Natural killer cell (primary cell): ENCODE results near the gene LRP5. TPM values are rescaled to one million over a fixed set of nuclear protein-coding genes. Genes with fewer than 3 reads are reported as not detected.

Experiments
- ATAC-seq, 3 donors: fragments of 150-1000 bp in 2 of 3; fragments of 200-7000 bp in 1 of 3; cut with Tn5 transposase; 1 replicate in 1 of 3; 2 replicates in 2 of 3; pipeline ENCODE4 v1.10.0; 2021; ENCODE audit warnings: mild to moderate bottlenecking in 2 of 3, moderate library complexity in 2 of 3
- DNase-seq, 2 donors: peaks; one replicate each; pipeline versions ENCODE4 v3.0.0 to v3.0.0-alpha.2; 2013 to 2021; ENCODE audit warnings: mixed read lengths in 1 of 2
- H3K27ac ChIP-seq: one replicate; pipeline ENCODE4 v1.5.1; 2013; ENCODE audit warnings: mild to moderate bottlenecking, low read length
- H3K27me3 ChIP-seq: one replicate; pipeline ENCODE4 v1.6.1; 2013; ENCODE audit warnings: low read length; ENCODE audit not compliant: control insufficient read depth, insufficient read depth
- H3K36me3 ChIP-seq: one replicate; pipeline ENCODE4 v1.6.1; 2013; ENCODE audit warnings: low read length; ENCODE audit not compliant: control insufficient read depth, insufficient read depth
- H3K4me1 ChIP-seq: one replicate; pipeline ENCODE4 v1.6.1; 2013; ENCODE audit warnings: low read length; ENCODE audit not compliant: control insufficient read depth, insufficient read depth
- H3K4me3 ChIP-seq: one replicate; pipeline ENCODE4 v1.5.1; 2013; ENCODE audit warnings: low read length
- H3K9me3 ChIP-seq: one replicate; pipeline ENCODE4 v1.6.1; 2013; ENCODE audit warnings: low read length; ENCODE audit not compliant: control insufficient read depth, insufficient read depth
- H3K27ac Mint-ChIP-seq, 2 donors: one replicate each; pipeline ENCODE4 v1.8.0; 2022; ENCODE audit warnings: mild to moderate bottlenecking in 2 of 2, mixed read lengths in 2 of 2, moderate library complexity in 1 of 2
- H3K27me3 Mint-ChIP-seq, 2 donors: one replicate each; pipeline ENCODE4 v1.8.0; 2022; ENCODE audit warnings: low read depth in 2 of 2, mixed read lengths in 2 of 2
- H3K36me3 Mint-ChIP-seq: one replicate; pipeline ENCODE4 v1.8.0; 2022; ENCODE audit warnings: mixed read lengths
- H3K4me1 Mint-ChIP-seq, 2 donors: one replicate each; pipeline ENCODE4 v1.8.0; 2022; ENCODE audit warnings: mixed read lengths in 2 of 2
- H3K4me3 Mint-ChIP-seq: one replicate; pipeline ENCODE4 v1.8.0; 2022; ENCODE audit warnings: mild to moderate bottlenecking, moderate library complexity, mixed read lengths
- H3K9me3 Mint-ChIP-seq, 2 donors: one replicate each; pipeline ENCODE4 v1.8.0; 2022; ENCODE audit warnings: mixed read lengths in 2 of 2
- WGBS: methylation state at CpG from one replicate; pipeline ENCODE4 v1.1.7; 2013; ENCODE audit warnings: missing lambda C conversion rate; ENCODE audit not compliant: insufficient coverage; 5-methylcytosine and 5-hydroxymethylcytosine counted together
- intact Hi-C: fragments of 100-400 bp; cut with micrococcal nuclease; formaldehyde crosslinking; loops from one replicate; pipeline ENCODE4 v1.14.2; 2022
- total RNA-seq, 4 donors: library from RNA; stranded (reverse); fragments of 120-200 nt in 1 of 4; gene quantifications; one replicate each; pipeline versions ENCODE4 v1.2.3 to v1.2.4, GENCODE V29; 2013 to 2022
- TF ChIP-seq, protein P1 (sequence below): fragments of 200-600 bp; IDR thresholded peaks from one replicate; pipeline ENCODE4 v1.8.0; 2022; ENCODE audit warnings: antibody characterized with exemption

LRP5 gene
- total RNA-seq, 3 donors from 2014 or later (not counting 1 experiment from before 2014, with no cell fraction given) = 0.36 to 1.3 (median 0.89) TPM

GRCh38 chr11:68289456-68289855 is 22.9 kb upstream of the LRP5 start:
- Histone ChIP-seq H3K9me3 (no peaks in the 10 kb centered on the region), H3K4me1 (no peaks in the 10 kb centered on the region), H3K27me3 (no peaks in the 10 kb centered on the region), H3K36me3 (no peaks in the 10 kb centered on the region), H3K4me3 (no peak overlapping the region), H3K27ac (no peak overlapping the region)
- Mint-ChIP-seq H3K4me1 (no peaks in the 10 kb centered on the region), H3K36me3 (no peaks in the 10 kb centered on the region), H3K4me3 (no peak overlapping the region), H3K9me3 (peaks cover 0 to 2% of the 10 kb centered on the region in 2 donors), H3K27ac (no peak overlapping the region), H3K27me3 (no peaks in the 10 kb centered on the region)
- intact Hi-C loops = no loop called here
- TF ChIP-seq, protein P1, sequence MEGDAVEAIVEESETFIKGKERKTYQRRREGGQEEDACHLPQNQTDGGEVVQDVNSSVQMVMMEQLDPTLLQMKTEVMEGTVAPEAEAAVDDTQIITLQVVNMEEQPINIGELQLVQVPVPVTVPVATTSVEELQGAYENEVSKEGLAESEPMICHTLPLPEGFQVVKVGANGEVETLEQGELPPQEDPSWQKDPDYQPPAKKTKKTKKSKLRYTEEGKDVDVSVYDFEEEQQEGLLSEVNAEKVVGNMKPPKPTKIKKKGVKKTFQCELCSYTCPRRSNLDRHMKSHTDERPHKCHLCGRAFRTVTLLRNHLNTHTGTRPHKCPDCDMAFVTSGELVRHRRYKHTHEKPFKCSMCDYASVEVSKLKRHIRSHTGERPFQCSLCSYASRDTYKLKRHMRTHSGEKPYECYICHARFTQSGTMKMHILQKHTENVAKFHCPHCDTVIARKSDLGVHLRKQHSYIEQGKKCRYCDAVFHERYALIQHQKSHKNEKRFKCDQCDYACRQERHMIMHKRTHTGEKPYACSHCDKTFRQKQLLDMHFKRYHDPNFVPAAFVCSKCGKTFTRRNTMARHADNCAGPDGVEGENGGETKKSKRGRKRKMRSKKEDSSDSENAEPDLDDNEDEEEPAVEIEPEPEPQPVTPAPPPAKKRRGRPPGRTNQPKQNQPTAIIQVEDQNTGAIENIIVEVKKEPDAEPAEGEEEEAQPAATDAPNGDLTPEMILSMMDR = no peak
- 91% methylated on average over 2 of the region's 2 CpGs for WGBS
- DNase-seq (no peak), ATAC-seq (no peak)

GRCh38 chr11:68293708-68294107 is 18.7 kb upstream of the LRP5 start:
- intact Hi-C loops = no loop called here
- Histone ChIP-seq H3K27ac (no peak overlapping the region), H3K27me3 (peaks cover 4% of the 10 kb centered on the region), H3K36me3 (no peaks in the 10 kb centered on the region), H3K9me3 (no peaks in the 10 kb centered on the region), H3K4me3 (no peak overlapping the region), H3K4me1 (peaks cover 10% of the 10 kb centered on the region)
- TF ChIP-seq, protein P1 = no peak
- 71% methylated on average over 1 of the region's 2 CpGs for WGBS
- ATAC-seq (no peak), DNase-seq (no peak)
- H3K36me3 Mint-ChIP-seq = no peaks in the 10 kb centered on the region
- no peaks in the 10 kb centered on the region for H3K27me3 Mint-ChIP-seq
- peaks cover 0 to 2% of the 10 kb centered on the region in 2 donors for H3K9me3 Mint-ChIP-seq
- no peaks in the 10 kb centered on the region for H3K4me1 Mint-ChIP-seq
- H3K4me3 Mint-ChIP-seq = no peak overlapping the region
- H3K27ac Mint-ChIP-seq = no peak overlapping the region

GRCh38 chr11:68295271-68295670 is 17.1 kb upstream of the LRP5 start:
- H3K27me3 ChIP-seq = peaks cover 4% of the 10 kb centered on the region
- no peak overlapping the region for H3K4me3 ChIP-seq
- ATAC-seq = no peak
- H3K27me3 Mint-ChIP-seq = no peaks in the 10 kb centered on the region
- TF ChIP-seq, protein P1 = no peak
- no peaks in the 10 kb centered on the region for H3K4me1 Mint-ChIP-seq
- intact Hi-C loops = no loop called here
- H3K27ac Mint-ChIP-seq = no peak overlapping the region
- no peak overlapping the region for H3K4me3 Mint-ChIP-seq
- no peaks in the 10 kb centered on the region for H3K36me3 ChIP-seq
- H3K9me3 ChIP-seq = no peaks in the 10 kb centered on the region
- H3K36me3 Mint-ChIP-seq = no peaks in the 10 kb centered on the region
- H3K9me3 Mint-ChIP-seq = no peaks in the 10 kb centered on the region
- H3K27ac ChIP-seq = no peak overlapping the region
- no CpG with 5 or more reads among the region's 1 CpG for WGBS
- DNase-seq = no peak
- peaks cover 10% of the 10 kb centered on the region for H3K4me1 ChIP-seq

DNA sequence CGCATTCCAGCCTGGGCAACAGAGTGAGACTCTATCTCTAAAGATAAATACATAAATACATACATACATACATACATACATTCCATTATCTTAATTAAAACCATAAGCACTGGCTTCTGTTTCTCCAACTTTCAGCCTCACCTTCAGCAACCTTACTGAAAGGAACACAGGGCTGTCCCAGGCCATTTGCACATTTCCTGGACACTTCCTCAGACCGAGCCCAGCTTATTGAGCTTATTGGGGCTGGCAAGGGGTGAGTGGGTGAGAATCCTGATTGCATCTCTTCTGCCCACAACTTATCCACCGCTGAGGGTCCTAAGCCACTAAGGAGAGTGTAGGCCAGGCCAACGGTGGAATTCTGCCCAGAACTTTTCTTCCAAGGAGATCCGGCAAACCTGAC is 16.5 kb upstream of the LRP5 start:
- intact Hi-C loops = no loop called here
- no peaks in the 10 kb centered on the region for H3K36me3 Mint-ChIP-seq
- TF ChIP-seq, protein P1 = no peak
- no peaks in the 10 kb centered on the region for H3K27me3 Mint-ChIP-seq
- ATAC-seq (no peak), DNase-seq (no peak)
- Histone ChIP-seq H3K4me1 (peaks cover 10% of the 10 kb centered on the region), H3K4me3 (no peak overlapping the region), H3K9me3 (no peaks in the 10 kb centered on the region), H3K27me3 (peaks cover 4% of the 10 kb centered on the region), H3K27ac (no peak overlapping the region), H3K36me3 (no peaks in the 10 kb centered on the region)
- H3K9me3 Mint-ChIP-seq = no peaks in the 10 kb centered on the region
- H3K27ac Mint-ChIP-seq = no peak overlapping the region
- WGBS = 87% methylated on average over 5 of the region's 5 CpGs
- no peaks in the 10 kb centered on the region for H3K4me1 Mint-ChIP-seq
- no peak overlapping the region for H3K4me3 Mint-ChIP-seq
